ENCODE results near the gene CATSPERB. TPM values are rescaled to one million over a fixed set of nuclear protein-coding genes. Genes with fewer than 3 reads are reported as not detected.

CATSPERB gene
- total RNA-seq, 1 donor from 2014 or later, result 5.6 TPM

GRCh38 chr14:91714805-91715204 lies 17.1 kb downstream of the CATSPERB start:
- no peaks in the 10 kb centered on the region for H3K4me1 Mint-ChIP-seq (ENCODE audit: low read depth)
- peaks cover 2% of the 10 kb centered on the region for H3K9me3 Mint-ChIP-seq (ENCODE audit: low read depth)
- no peak for DNase-seq (ENCODE audit: low spot score, unreplicated experiment)
- H3K27me3 Mint-ChIP-seq, result no peaks in the 10 kb centered on the region
- TF ChIP-seq CTCF (IDR thresholded peaks at IDR 0.05; ENCODE audit: unreplicated experiment), result no peak
- H3K27ac Mint-ChIP-seq, result no peak overlapping the region
- no peak overlapping the region for H3K4me3 Mint-ChIP-seq (ENCODE audit: low read depth)
- H3K36me3 Mint-ChIP-seq (ENCODE audit: insufficient read depth), result no peaks in the 10 kb centered on the region

GRCh38 chr14:91708795-91709194 lies 23.1 kb downstream of the CATSPERB start:
- H3K36me3 Mint-ChIP-seq (ENCODE audit: insufficient read depth), result no peaks in the 10 kb centered on the region
- H3K9me3 Mint-ChIP-seq (ENCODE audit: low read depth), result peaks cover 7% of the 10 kb centered on the region
- no peaks in the 10 kb centered on the region for H3K4me1 Mint-ChIP-seq (ENCODE audit: low read depth)
- DNase-seq (ENCODE audit: low spot score, unreplicated experiment), result no peak
- no peak overlapping the region for H3K27ac Mint-ChIP-seq
- no peak for TF ChIP-seq CTCF (IDR thresholded peaks at IDR 0.05; ENCODE audit: unreplicated experiment)
- H3K4me3 Mint-ChIP-seq (ENCODE audit: low read depth), result no peak overlapping the region
- no peaks in the 10 kb centered on the region for H3K27me3 Mint-ChIP-seq

GRCh38 chr14:91706996-91707395 lies 24.9 kb downstream of the CATSPERB start:
- DNase-seq (ENCODE audit: low spot score, unreplicated experiment), result no peak
- H3K27ac Mint-ChIP-seq, result no peak overlapping the region
- H3K4me3 Mint-ChIP-seq (ENCODE audit: low read depth), result no peak overlapping the region
- no peaks in the 10 kb centered on the region for H3K4me1 Mint-ChIP-seq (ENCODE audit: low read depth)
- peaks cover 7% of the 10 kb centered on the region for H3K9me3 Mint-ChIP-seq (ENCODE audit: low read depth)
- no peak for TF ChIP-seq CTCF (IDR thresholded peaks at IDR 0.05; ENCODE audit: unreplicated experiment)
- no peaks in the 10 kb centered on the region for H3K27me3 Mint-ChIP-seq
- H3K36me3 Mint-ChIP-seq (ENCODE audit: insufficient read depth), result no peaks in the 10 kb centered on the region

- Mint-ChIP-seq H3K36me3 (ENCODE audit: insufficient read depth) (peaks cover 8% of the 10 kb centered on the region), H3K27ac (no peak overlapping the region), H3K27me3 (peaks cover 3% of the 10 kb centered on the region), H3K9me3 (ENCODE audit: low read depth) (peaks cover 18% of the 10 kb centered on the region), H3K4me1 (ENCODE audit: low read depth) (no peaks in the 10 kb centered on the region), H3K4me3 (ENCODE audit: low read depth) (no peak overlapping the region)
- DNase-seq (ENCODE audit: low spot score, unreplicated experiment), result no peak
- no peak for TF ChIP-seq CTCF (IDR thresholded peaks at IDR 0.05; ENCODE audit: unreplicated experiment)
Measured at GRCh38 chr14:91694643-91695042, 37.2 kb downstream of the CATSPERB start.

- H3K9me3 Mint-ChIP-seq (ENCODE audit: low read depth), result peaks cover 18% of the 10 kb centered on the region
- H3K27me3 Mint-ChIP-seq, result peaks cover 3% of the 10 kb centered on the region
- no peaks in the 10 kb centered on the region for H3K4me1 Mint-ChIP-seq (ENCODE audit: low read depth)
- no peak overlapping the region for H3K4me3 Mint-ChIP-seq (ENCODE audit: low read depth)
- no peak for DNase-seq (ENCODE audit: low spot score, unreplicated experiment)
- peaks cover 10% of the 10 kb centered on the region for H3K36me3 Mint-ChIP-seq (ENCODE audit: insufficient read depth)
- TF ChIP-seq CTCF (IDR thresholded peaks at IDR 0.05; ENCODE audit: unreplicated experiment), result no peak
- no peak overlapping the region for H3K27ac Mint-ChIP-seq
Measured at GRCh38 chr14:91693346-91693745, 38.5 kb downstream of the CATSPERB start.
